Stimulated activated naive CD8-positive, alpha-beta T cell treated with anti-CD3 and anti-CD28 coated beads, Interleukin-15, Interleukin-2, amounts not matched to agents 100 U/mL and 50 U/mL, for 24 hours (primary cell): ENCODE measurements around the gene EDEM1.
"Not testable (repeated sequence)": the region's sequence is repeated elsewhere in the genome, so short reads cannot be mapped to it uniquely, and the experiment has no call there.

Experiments
- ATAC-seq: fragments of 150-1000 bp; cut with Tn5 transposase; one replicate; pipeline ENCODE4 v1.10.0; 2021
- DNase-seq: peaks from one replicate; pipeline ENCODE4 v3.0.0; 2021

EDEM1 gene

GRCh38 chr3:5232570-5232969 lies 45.1 kb downstream of the EDEM1 start:
- ATAC-seq (no peak), DNase-seq (no peak)

DNA sequence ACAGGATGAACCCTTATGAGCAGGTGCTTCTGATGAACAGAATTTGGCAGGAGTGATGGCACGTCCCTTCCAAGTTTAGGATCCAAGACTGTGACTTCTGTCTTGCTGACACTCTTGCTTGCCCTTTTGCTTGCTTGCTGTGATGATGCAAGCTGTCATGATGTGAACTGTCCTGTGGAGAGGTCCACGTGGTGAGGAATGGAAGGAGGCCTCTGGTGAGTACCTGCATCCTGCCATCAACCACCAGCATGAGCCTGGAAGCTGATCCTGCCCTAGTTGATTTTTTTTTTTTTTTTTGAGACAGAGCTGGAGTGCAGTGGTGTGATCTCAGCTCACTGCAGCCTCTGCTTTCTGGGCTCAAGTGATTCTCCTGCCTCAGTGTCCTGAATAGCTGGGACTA lies 45.5 kb downstream of the EDEM1 start:
- ATAC-seq (no peak), DNase-seq (no peak)

GRCh38 chr3:5235655-5236054 lies 48.1 kb downstream of the EDEM1 start:
- no peak for DNase-seq
- no peak for ATAC-seq

DNA sequence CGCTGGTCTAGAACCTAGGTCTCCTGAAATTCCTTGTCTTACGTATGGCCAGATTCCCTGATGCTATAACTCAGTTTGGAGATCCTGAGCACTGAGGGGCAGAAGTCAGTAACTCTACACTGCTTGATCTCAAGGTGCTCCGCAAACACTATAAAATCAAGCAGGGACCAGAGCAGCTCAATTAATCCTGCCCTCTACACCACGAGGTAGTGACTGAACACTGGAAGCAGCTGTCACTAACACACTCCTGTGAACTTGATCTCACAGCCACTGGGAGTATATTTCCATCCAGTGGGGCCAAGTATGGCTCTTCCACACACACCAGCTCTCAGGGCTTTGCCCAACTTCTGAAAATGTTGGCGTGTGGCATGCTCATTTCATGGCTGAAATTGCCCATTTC lies 51.0 kb downstream of the EDEM1 start:
- DNase-seq = no peak
- no peak for ATAC-seq

GRCh38 chr3:5239602-5240001 lies 52.1 kb downstream of the EDEM1 start:
- ATAC-seq (peak; percentile 52), DNase-seq (no peak)

DNA sequence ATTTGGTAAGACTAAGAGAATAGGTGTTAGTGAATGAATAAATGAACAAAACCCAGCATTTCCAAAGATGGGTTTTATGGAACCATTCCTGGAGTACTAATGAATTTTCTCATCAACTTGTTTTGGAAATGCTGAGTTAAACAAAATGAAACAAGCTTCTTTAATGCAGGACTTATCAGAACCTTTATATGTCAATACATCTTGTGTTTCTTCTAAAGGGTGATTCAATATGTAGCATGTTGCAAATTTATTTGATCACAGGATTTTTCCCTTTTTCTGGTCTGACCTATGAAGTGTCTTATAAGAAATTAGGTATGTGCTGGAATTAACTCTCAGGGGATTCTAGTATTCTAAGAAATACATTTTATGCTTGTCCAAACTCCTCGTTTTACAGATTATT lies 53.2 kb downstream of the EDEM1 start:
- no peak for DNase-seq
- ATAC-seq = no peak

DNA sequence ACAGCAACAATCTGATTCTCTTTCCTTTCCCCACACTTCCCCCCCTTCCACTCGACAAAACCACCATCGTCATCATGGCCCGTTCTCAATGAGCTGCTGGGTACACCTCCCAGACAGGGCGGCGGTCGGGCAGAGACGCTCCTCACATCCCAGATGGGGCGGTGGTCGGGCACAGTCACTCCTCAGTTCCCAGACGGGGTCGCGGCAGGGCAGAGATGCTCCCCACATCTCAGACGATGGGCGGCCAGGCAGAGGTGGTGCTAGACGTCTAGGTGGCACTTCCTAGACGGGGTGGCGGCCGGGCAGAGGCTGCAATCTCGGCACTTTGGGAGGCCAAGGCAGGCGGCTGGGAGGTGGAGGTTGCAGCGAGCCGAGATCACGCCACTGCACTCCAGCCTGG lies 55.3 kb downstream of the EDEM1 start:
- ATAC-seq, DNase-seq: not testable (repeated sequence)

GRCh38 chr3:5245927-5246326 lies 58.4 kb downstream of the EDEM1 start:
- ATAC-seq = no peak
- no peak for DNase-seq

DNA sequence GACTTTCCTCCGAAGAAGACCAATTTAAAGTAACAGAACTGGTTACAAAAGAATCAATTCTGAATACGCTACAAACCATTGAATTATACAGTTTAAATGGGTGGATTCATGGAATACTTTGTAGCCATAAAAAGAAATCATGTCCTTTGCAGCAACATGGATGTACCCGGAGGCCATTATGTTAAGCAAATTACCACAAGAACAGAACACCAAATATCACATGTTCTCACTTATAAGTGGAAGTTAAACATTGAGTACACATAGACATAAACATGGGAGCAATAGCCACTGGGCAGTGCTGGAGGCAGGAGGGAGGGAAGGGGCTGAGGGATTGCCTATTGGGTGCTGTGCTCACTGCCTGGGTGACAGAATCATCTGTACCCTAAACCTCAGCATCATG lies 61.3 kb downstream of the EDEM1 start:
- ATAC-seq (no peak), DNase-seq (no peak)

DNA sequence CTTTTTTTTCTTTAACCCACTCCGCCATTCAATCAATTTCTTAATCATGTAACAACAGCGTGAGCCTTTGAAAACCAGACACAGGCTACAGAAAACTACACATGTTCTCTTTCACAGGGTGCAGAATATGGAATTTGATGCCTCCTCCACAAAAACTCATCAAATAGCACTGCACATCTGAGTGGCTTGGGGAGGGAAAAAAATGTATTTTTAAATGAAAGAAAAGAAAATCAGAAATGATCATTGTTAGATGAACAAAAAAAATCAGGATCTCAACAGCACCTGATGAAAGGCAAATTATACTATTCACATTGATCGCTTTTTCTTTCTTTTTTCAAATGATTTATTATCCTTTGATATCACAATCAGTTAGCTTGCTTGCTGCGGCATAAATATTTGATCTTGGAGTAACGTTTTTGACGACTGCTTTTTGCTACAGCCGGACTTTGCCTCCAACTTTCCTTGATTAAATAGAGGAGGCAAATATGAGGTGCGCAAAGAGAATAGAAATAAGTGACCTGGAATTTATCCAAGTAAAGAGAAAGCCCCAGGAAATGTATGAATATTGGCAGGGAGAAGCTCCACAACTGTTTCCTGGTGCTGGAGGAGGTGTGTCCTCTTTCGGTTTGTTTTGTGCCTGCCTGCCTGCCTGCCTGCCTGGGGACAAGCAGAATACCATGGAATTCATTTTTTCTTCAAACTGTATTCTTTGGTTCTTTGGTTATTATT lies 63.1 kb downstream of the EDEM1 start:
- ATAC-seq (no peak), DNase-seq (no peak)

GRCh38 chr3:5251196-5251583 lies 63.7 kb downstream of the EDEM1 start:
- no peak for ATAC-seq
- no peak for DNase-seq

GRCh38 chr3:5252131-5252530 lies 64.6 kb downstream of the EDEM1 start:
- ATAC-seq = no peak
- no peak for DNase-seq

DNA sequence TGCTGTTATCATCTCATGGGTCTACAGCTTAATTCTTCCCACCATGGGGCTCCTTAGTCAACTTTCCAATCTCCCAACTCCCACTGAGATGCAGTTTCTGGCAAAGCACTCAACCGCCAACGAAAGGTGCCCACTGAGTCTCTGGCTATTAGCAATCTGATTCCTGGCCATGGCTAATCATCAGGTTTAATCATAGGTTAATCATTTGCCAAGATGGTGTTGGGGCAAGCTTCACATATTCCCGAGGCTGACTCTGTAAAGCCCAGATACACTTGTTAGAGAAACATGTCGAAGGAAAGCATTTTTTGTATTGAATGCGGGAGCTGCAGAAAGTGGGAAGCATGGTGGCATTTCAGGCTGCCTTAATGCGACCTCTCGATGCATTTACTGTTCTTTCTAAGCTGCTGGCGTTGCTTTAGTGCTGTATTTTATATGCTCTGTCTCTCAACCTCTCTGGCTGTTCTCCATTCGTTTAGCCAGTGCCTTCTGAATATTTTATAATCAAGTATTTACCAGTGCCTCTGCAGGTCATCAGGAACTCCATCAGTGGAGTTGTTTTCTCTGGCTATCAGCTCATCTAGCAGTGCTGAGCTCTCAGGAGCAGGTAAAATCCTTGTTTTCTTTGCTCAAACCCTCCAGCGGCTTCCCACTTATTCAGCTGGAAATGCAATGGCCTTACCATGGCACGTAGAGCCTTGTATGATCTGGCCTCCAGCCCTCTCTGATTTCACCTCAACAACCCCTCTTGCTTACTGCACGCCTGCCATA lies 67.0 kb downstream of the EDEM1 start:
- no peak for DNase-seq
- no peak for ATAC-seq

- ATAC-seq = no peak
Observed at GRCh38 chr3:5255404-5256344, 68.2 kb downstream of the EDEM1 start.

GRCh38 chr3:5258526-5258925 lies 71.0 kb downstream of the EDEM1 start:
- ATAC-seq = no peak
- DNase-seq = no peak

More at GRCh38 chr3:5255404-5256344, 68.2 kb downstream of the EDEM1 start:
- DNase-seq = no peak

DNA sequence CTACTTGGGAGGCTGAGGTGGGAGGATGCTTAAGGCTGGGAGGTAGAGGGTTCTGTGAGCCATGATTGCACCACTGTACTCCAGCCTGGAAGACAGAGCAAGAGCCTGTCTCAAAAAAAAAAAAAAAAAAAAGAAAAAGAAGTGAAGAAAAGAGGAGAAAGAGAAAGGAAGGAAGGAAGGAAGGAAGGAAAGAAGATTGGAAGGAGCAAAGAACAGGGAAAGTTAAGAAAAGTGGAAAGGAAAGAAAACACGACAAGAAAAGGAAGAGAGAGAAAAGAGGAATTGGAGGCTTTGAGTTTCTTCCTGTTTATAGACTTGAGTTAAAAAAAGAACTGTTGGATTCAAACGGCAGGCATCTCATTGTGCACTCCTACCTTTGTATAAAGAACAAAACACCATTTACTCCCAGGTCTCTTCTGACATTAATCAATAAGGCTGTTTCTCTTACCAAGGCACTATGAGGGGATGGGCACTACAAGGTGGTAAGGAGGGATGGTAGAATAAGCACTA lies 73.5 kb downstream of the EDEM1 start:
- ATAC-seq (no peak), DNase-seq (no peak)

- DNase-seq (no peak), ATAC-seq (no peak)
Observed at GRCh38 chr3:5262507-5262906, 75.0 kb downstream of the EDEM1 start.

GRCh38 chr3:5264093-5264600 lies 76.6 kb downstream of the EDEM1 start:
- ATAC-seq = no peak
- no peak for DNase-seq

GRCh38 chr3:5264896-5265770 lies 77.6 kb downstream of the EDEM1 start:
- DNase-seq (no peak), ATAC-seq (no peak)

- DNase-seq = no peak
- ATAC-seq = no peak
Observed at GRCh38 chr3:5267252-5267651, 79.7 kb downstream of the EDEM1 start.

- DNase-seq (no peak), ATAC-seq (no peak)
Observed at GRCh38 chr3:5267889-5268288, 80.4 kb downstream of the EDEM1 start.
